GM12873 (cell line): ENCODE results near the gene S100A13.

Experiments used
- CTCF ChIP-seq: IDR thresholded peaks from 2 replicates; pipeline ENCODE4 v1.5.1; 2012; ENCODE audit warnings: low read depth, mild to moderate bottlenecking, moderate library complexity, low read length, control low read depth; ENCODE audit not compliant: insufficient read depth; ENCODE audit errors: missing control alignments

Gene S100A13

GRCh38 chr1:153588482-153588881 lies 38.8 kb downstream of the S100A13 start:
- no peak for TF ChIP-seq CTCF

GRCh38 chr1:153587314-153587713 lies 40.0 kb downstream of the S100A13 start:
- TF ChIP-seq CTCF = no peak

GRCh38 chr1:153586347-153586746 lies 41.0 kb downstream of the S100A13 start:
- no peak for TF ChIP-seq CTCF

- TF ChIP-seq CTCF = no peak
Observed at GRCh38 chr1:153585006-153585405, 42.3 kb downstream of the S100A13 start.

- no peak for TF ChIP-seq CTCF
Observed at GRCh38 chr1:153583976-153584375, 43.3 kb downstream of the S100A13 start.

GRCh38 chr1:153578936-153579335 lies 48.4 kb downstream of the S100A13 start:
- no peak for TF ChIP-seq CTCF

GRCh38 chr1:153578490-153578889 lies 48.8 kb downstream of the S100A13 start:
- TF ChIP-seq CTCF = no peak

- no peak for TF ChIP-seq CTCF
Observed at GRCh38 chr1:153577624-153578051, 49.7 kb downstream of the S100A13 start.
